Liver (tissue), 9 donors: Measurements from ENCODE around the gene CADPS. TPM values are rescaled to one million over a fixed set of nuclear protein-coding genes. Genes with fewer than 3 reads are reported as not detected.

Experiments
- DNase-seq: peaks from one replicate; pipeline ENCODE4 v3.0.0-alpha.2; 2017; ENCODE audit warnings: low spot score
- H3K27ac ChIP-seq, 2 donors: one replicate each; pipeline ENCODE4 v1.7.0; 2013; ENCODE audit warnings: inconsistent platforms in 2 of 2, low read length in 2 of 2, control low read depth in 1 of 2, low read depth in 1 of 2, mild to moderate bottlenecking in 1 of 2
- H3K27me3 ChIP-seq, 4 donors: one replicate each; pipeline versions ENCODE4 v1.6.1 to v1.7.0; 2013; ENCODE audit warnings: low read length in 3 of 4, inconsistent platforms in 1 of 4, mild to moderate bottlenecking in 1 of 4, moderate library complexity in 1 of 4; ENCODE audit not compliant: control insufficient read depth in 4 of 4, insufficient read depth in 4 of 4
- H3K36me3 ChIP-seq, 4 donors: one replicate each; pipeline versions ENCODE4 v1.6.1 to v1.7.0; 2013; ENCODE audit warnings: low read length in 3 of 4, mild to moderate bottlenecking in 3 of 4, low read depth in 1 of 4, moderate library complexity in 1 of 4; ENCODE audit not compliant: control insufficient read depth in 4 of 4, insufficient read depth in 3 of 4
- H3K4me1 ChIP-seq, 4 donors: one replicate each; pipeline versions ENCODE4 v1.6.1 to v1.7.0; 2013; ENCODE audit warnings: low read length in 3 of 4, mild to moderate bottlenecking in 3 of 4, moderate library complexity in 1 of 4; ENCODE audit not compliant: control insufficient read depth in 4 of 4, insufficient read depth in 4 of 4
- H3K4me3 ChIP-seq, 3 donors: one replicate each; pipeline versions ENCODE4 v1.6.1 to v1.7.0; 2013; ENCODE audit warnings: low read length in 3 of 3, control low read depth in 1 of 3, low read depth in 1 of 3, mild to moderate bottlenecking in 1 of 3
- H3K9ac ChIP-seq, 2 donors: one replicate each; pipeline ENCODE4 v1.7.0; 2013; ENCODE audit warnings: low read length in 2 of 2, mild to moderate bottlenecking in 2 of 2, moderate library complexity in 2 of 2, control low read depth in 1 of 2, low read depth in 1 of 2
- H3K9me3 ChIP-seq, 4 donors: one replicate each; pipeline versions ENCODE4 v1.6.1 to v1.7.0; 2013; ENCODE audit warnings: low read length in 3 of 4; ENCODE audit not compliant: control insufficient read depth in 4 of 4
- CTCF ChIP-seq: fragments of 150-350 bp; IDR thresholded peaks from 2 replicates; pipeline ENCODE4 v1.5.1; 2017; ENCODE audit warnings: improper control_type of control experiment, low read depth, low read length; ENCODE audit not compliant: missing input control
- EGR1 ChIP-seq, 2 donors: IDR thresholded peaks; 2 replicates each; pipeline ENCODE4 v1.6.1; 2016 to 2018; ENCODE audit warnings: antibody characterized with exemption in 2 of 2, low read depth in 2 of 2
- FOXA1 ChIP-seq: IDR thresholded peaks from 2 replicates; pipeline ENCODE4 v1.6.1; 2016; ENCODE audit warnings: antibody characterized with exemption
- FOXA2 ChIP-seq: IDR thresholded peaks from 2 replicates; pipeline ENCODE4 v1.6.1; 2016; ENCODE audit warnings: antibody characterized with exemption
- GABPA ChIP-seq, 2 donors: IDR thresholded peaks in 1 of 2; conservative IDR thresholded peaks in 1 of 2; 2 replicates each; pipeline ENCODE4 v1.6.1; 2016; ENCODE audit warnings: antibody characterized with exemption in 2 of 2, mild to moderate bottlenecking in 1 of 2, moderate library complexity in 1 of 2
- HNF4A ChIP-seq, 2 donors: conservative IDR thresholded peaks; 2 replicates each; pipeline ENCODE4 v1.6.1; 2016; ENCODE audit warnings: antibody characterized with exemption in 2 of 2, mild to moderate bottlenecking in 2 of 2
- HNF4G ChIP-seq: IDR thresholded peaks from 2 replicates; pipeline ENCODE4 v1.6.1; 2016; ENCODE audit warnings: antibody characterized with exemption
- JUND ChIP-seq, 2 donors: IDR thresholded peaks; 2 replicates each; pipeline ENCODE4 v1.6.1; 2016; ENCODE audit warnings: antibody characterized with exemption in 2 of 2
- NR2F2 ChIP-seq: IDR thresholded peaks from 2 replicates; pipeline ENCODE4 v1.6.1; 2016; ENCODE audit warnings: antibody characterized with exemption
- RAD21 ChIP-seq, 2 donors: IDR thresholded peaks; 2 replicates each; pipeline ENCODE4 v1.6.1; 2016; ENCODE audit warnings: antibody characterized with exemption in 2 of 2, mild to moderate bottlenecking in 2 of 2
- REST ChIP-seq: IDR thresholded peaks from 2 replicates; pipeline ENCODE4 v1.6.1; 2016; ENCODE audit warnings: antibody characterized with exemption, mild to moderate bottlenecking
- RXRA ChIP-seq, 2 donors: IDR thresholded peaks; 2 replicates each; pipeline ENCODE4 v1.6.1; 2017 to 2018; ENCODE audit warnings: antibody characterized with exemption in 2 of 2, mild to moderate bottlenecking in 1 of 2
- SP1 ChIP-seq: IDR thresholded peaks from 2 replicates; pipeline ENCODE4 v1.6.1; 2018; ENCODE audit warnings: antibody characterized with exemption, mild to moderate bottlenecking
- TAF1 ChIP-seq: conservative IDR thresholded peaks from 2 replicates; pipeline ENCODE4 v1.6.1; 2016; ENCODE audit warnings: antibody characterized with exemption, mild to moderate bottlenecking
- YY1 ChIP-seq: IDR thresholded peaks from 2 replicates; pipeline ENCODE4 v1.6.1; 2016; ENCODE audit warnings: antibody characterized with exemption, mild to moderate bottlenecking
- WGBS: extraction: QIAGEN DNeasy Blood & Tissue Kit; methylation state at CpG from one replicate; pipeline ENCODE4 v1.1.7; 2013; 5-methylcytosine and 5-hydroxymethylcytosine counted together
- polyA plus RNA-seq, 2 donors: library from polyadenylated mRNA; stranded (reverse) in 1 of 2; unstranded in 1 of 2; fragments of 200-250 nt in 1 of 2; fragments of >200 nt in 1 of 2; fragmentation: Nextera tagmentation in 1 of 2; extraction: Ambion mirVana in 1 of 2; gene quantifications; one replicate each; pipeline versions ENCODE4 v1.2.1 to v1.2.3, GENCODE V29; 2013 to 2015
- total RNA-seq, 2 donors: library from RNA; depleted of rRNA; stranded (reverse); fragments of >200 nt; gene quantifications; one replicate each; pipeline ENCODE4 v1.2.3, GENCODE V29; 2014
- TF ChIP-seq, protein P1 (sequence below): IDR thresholded peaks from 2 replicates; pipeline ENCODE4 v1.6.1; 2016; ENCODE audit warnings: antibody characterized with exemption
- TF ChIP-seq, protein P2 (sequence below): IDR thresholded peaks from 2 replicates; pipeline ENCODE4 v1.6.1; 2016; ENCODE audit warnings: antibody characterized with exemption
- TF ChIP-seq, protein P3 (sequence below): IDR thresholded peaks from 2 replicates; pipeline ENCODE4 v1.6.1; 2016; ENCODE audit warnings: antibody characterized with exemption
- donor health status: healthy.
- donor health status: healthy.
- donor health status: healthy.
- donor health status: healthy.
- donor health status: healthy.

The CADPS gene
- total and polyA plus RNA-seq, 4 donors = 0.05 to 0.37 (median 0.17) TPM; not detected in 1

DNA sequence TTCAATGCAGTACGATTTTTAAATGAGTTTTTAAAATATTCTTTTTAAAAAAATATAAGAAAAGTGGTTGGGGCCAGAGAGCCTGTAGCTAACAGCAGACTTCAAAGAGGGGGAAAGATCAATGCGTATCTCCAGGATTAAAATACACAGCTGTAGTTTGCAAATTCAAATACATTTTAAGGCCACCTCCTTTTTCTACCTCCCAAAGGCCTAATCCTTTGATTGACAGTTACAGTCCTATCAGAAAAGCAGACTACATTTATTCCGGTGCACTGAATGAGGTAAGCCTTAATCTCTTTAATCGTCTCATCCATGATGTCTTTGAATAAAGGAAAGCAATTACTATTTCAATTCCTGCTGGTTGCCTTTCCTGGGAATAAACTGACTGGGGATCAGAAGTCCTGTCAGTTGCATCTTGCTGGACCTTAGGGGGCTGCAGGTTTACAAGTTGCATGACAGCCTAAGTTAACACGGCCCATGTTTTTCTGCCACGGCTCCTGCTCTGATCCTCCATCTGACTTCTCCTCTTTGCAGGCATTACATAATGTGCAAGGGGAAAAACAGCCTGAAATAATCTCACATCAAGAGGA, 51.7 kb downstream of the CADPS start:
- Histone ChIP-seq H3K4me1 (no peaks in the 10 kb centered on the region), H3K27me3 (no peaks in the 10 kb centered on the region), H3K36me3 (no peaks in the 10 kb centered on the region), H3K4me3 (no peak overlapping the region), H3K9ac (no peak overlapping the region), H3K9me3 (no peaks in the 10 kb centered on the region), H3K27ac (no peak overlapping the region)
- DNase-seq = no peak
- WGBS = 81% methylated on average over 6 of the region's 6 CpGs
- TF ChIP-seq, protein P1, sequence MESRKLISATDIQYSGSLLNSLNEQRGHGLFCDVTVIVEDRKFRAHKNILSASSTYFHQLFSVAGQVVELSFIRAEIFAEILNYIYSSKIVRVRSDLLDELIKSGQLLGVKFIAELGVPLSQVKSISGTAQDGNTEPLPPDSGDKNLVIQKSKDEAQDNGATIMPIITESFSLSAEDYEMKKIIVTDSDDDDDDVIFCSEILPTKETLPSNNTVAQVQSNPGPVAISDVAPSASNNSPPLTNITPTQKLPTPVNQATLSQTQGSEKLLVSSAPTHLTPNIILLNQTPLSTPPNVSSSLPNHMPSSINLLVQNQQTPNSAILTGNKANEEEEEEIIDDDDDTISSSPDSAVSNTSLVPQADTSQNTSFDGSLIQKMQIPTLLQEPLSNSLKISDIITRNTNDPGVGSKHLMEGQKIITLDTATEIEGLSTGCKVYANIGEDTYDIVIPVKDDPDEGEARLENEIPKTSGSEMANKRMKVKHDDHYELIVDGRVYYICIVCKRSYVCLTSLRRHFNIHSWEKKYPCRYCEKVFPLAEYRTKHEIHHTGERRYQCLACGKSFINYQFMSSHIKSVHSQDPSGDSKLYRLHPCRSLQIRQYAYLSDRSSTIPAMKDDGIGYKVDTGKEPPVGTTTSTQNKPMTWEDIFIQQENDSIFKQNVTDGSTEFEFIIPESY = no peak
- no peak for TF ChIP-seq RXRA (IDR thresholded peaks at IDR 0.05)
- no peak for TF ChIP-seq EGR1 (IDR thresholded peaks at IDR 0.05; ENCODE audit: low read depth in 2 of 2)
- no peak for TF ChIP-seq TAF1
- TF ChIP-seq JUND (IDR thresholded peaks at IDR 0.05) = no peak
- no peak for TF ChIP-seq NR2F2
- TF ChIP-seq, protein P2, sequence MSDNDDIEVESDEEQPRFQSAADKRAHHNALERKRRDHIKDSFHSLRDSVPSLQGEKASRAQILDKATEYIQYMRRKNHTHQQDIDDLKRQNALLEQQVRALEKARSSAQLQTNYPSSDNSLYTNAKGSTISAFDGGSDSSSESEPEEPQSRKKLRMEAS = no peak
- TF ChIP-seq SP1 = no peak
- no peak for TF ChIP-seq YY1
- no peak for TF ChIP-seq CTCF
- no peak for TF ChIP-seq FOXA1
- TF ChIP-seq REST = no peak
- TF ChIP-seq RAD21 (IDR thresholded peaks at IDR 0.05) = no peak
- no peak for TF ChIP-seq HNF4G
- no peak for TF ChIP-seq FOXA2
- TF ChIP-seq GABPA (IDR thresholded peaks at IDR 0.05 in 1 of 2, conservative IDR thresholded peaks at IDR 0.05 in 1 of 2) = no peak
- TF ChIP-seq HNF4A (conservative IDR thresholded peaks at IDR 0.05) = no peak
- TF ChIP-seq, protein P3, sequence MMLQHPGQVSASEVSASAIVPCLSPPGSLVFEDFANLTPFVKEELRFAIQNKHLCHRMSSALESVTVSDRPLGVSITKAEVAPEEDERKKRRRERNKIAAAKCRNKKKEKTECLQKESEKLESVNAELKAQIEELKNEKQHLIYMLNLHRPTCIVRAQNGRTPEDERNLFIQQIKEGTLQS = no peak
